Measurements from ENCODE around the gene NUAK1.

The NUAK1 gene

GRCh38 chr12:106015646-106016045 is 123.1 kb downstream of the NUAK1 start:
- peaks cover 36% of the 10 kb centered on the region for H3K9me3 Mint-ChIP-seq
- no peak overlapping the region for H3K27ac Mint-ChIP-seq
- no peak overlapping the region for H3K4me3 Mint-ChIP-seq
- no peaks in the 10 kb centered on the region for H3K27me3 Mint-ChIP-seq
- intact Hi-C loops (cut with micrococcal nuclease): no loop called here
- no peaks in the 10 kb centered on the region for H3K4me1 Mint-ChIP-seq (ENCODE audit: low read depth)
- no peaks in the 10 kb centered on the region for H3K36me3 Mint-ChIP-seq (ENCODE audit: low read depth)

DNA sequence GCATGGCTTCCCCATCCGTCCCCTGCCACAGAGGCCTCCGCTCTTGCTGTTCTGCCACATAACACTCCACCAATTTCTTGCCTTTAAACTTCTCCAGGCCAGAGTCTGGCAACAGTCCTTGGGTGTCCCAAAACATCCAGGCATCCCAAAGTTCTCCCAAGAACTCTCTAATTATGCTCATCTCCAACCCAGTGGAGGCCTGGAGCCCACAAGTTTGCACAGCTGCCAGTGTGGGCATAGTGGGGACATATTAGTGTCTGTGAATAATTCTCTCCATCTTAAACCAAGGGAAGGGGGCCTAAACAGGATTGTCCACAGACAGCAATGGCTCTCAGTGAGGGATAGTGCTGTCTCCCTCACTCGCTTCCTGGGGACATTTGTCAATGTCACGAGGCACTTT is 124.8 kb downstream of the NUAK1 start:
- intact Hi-C loops (cut with micrococcal nuclease): no loop called here
- H3K4me3 Mint-ChIP-seq: no peak overlapping the region
- H3K4me1 Mint-ChIP-seq (ENCODE audit: low read depth): no peaks in the 10 kb centered on the region
- no peak overlapping the region for H3K27ac Mint-ChIP-seq
- no peaks in the 10 kb centered on the region for H3K27me3 Mint-ChIP-seq
- peaks cover 21% of the 10 kb centered on the region for H3K9me3 Mint-ChIP-seq
- no peaks in the 10 kb centered on the region for H3K36me3 Mint-ChIP-seq (ENCODE audit: low read depth)
